ENCODE measurements around the gene NKAPL. TPM values are rescaled to one million over a fixed set of nuclear protein-coding genes. Genes with fewer than 3 reads are reported as not detected.

NKAPL gene
- total RNA-seq, 1 experiment from 2014 or later = not detected

GRCh38 chr6:28245206-28245941, 13.7 kb upstream of the NKAPL start:
- CTCF ChIA-PET = no interaction called here
- intact Hi-C loops (cut with micrococcal nuclease) = no loop called here
- TF ChIP-seq EZH2 (IDR thresholded peaks at IDR 0.05; ENCODE audit: low read length, unreplicated experiment) (no peak), CTCF (conservative IDR thresholded peaks at IDR 0.05; ENCODE audit: low read depth, low read length) (no peak), EZH2phosphoT487 (IDR thresholded peaks at IDR 0.05; ENCODE audit: borderline replicate concordance, low read length) (no peak)
- POLR2A ChIA-PET (ENCODE audit: unreplicated experiment) = no interaction called here
- no peak for ATAC-seq
- TSS peak; percentile 2 for BruUV-seq (replicated peaks)
- H3F3A ChIP-seq (ENCODE audit: low read length, unreplicated experiment) = no peaks in the 10 kb centered on the region
- H3K36me3 ChIP-seq (ENCODE audit: low read depth, low read length) = 0 out of 2 replicates have a peak, but pooled peaks cover 12% of the 10 kb centered on the region
- H3K4me1 ChIP-seq (ENCODE audit: insufficient read depth, low read length) = no peaks in the 10 kb centered on the region
- no peak overlapping the region for H2AFZ ChIP-seq (ENCODE audit: low read length)
- DNase-seq = no peak
- H3K9me3 ChIP-seq (ENCODE audit: low read length) = no peaks in the 10 kb centered on the region
- no peak overlapping the region for H3K27ac ChIP-seq (ENCODE audit: low read length)
- no peaks in the 10 kb centered on the region for H3K9me2 ChIP-seq (replicated peaks; ENCODE audit: low read length)
- no peak overlapping the region for H3K4me3 ChIP-seq (ENCODE audit: low read length)
- no peaks in the 10 kb centered on the region for H3K27me3 ChIP-seq (ENCODE audit: low read length)
- no peak overlapping the region for H3K4me2 ChIP-seq (ENCODE audit: low read length)
- H3K9ac ChIP-seq (ENCODE audit: low read length) = no peak overlapping the region
- peaks cover 2% of the 10 kb centered on the region; the same call in 1 of the 2 replicates for H3K79me2 ChIP-seq (ENCODE audit: low read length)
- no peaks in the 10 kb centered on the region for H4K20me1 ChIP-seq (ENCODE audit: low read length)

- ChIA-PET POLR2A (ENCODE audit: unreplicated experiment) (no interaction called here), CTCF (no interaction called here)
- Histone ChIP-seq H3K79me2 (ENCODE audit: low read length) (peaks cover 19% of the 10 kb centered on the region), H3K4me1 (ENCODE audit: insufficient read depth, low read length) (peaks cover 12% of the 10 kb centered on the region), H3K9ac (ENCODE audit: low read length) (no peak overlapping the region), H3K4me3 (ENCODE audit: low read length) (no peak overlapping the region), H3K27me3 (ENCODE audit: low read length) (no peaks in the 10 kb centered on the region), H3K9me2 (replicated peaks; ENCODE audit: low read length) (no peaks in the 10 kb centered on the region), H3K9me3 (ENCODE audit: low read length) (no peaks in the 10 kb centered on the region), H3K4me2 (ENCODE audit: low read length) (no peak overlapping the region), H3K36me3 (ENCODE audit: low read depth, low read length) (0 out of 2 replicates have a peak, but pooled peaks cover 12% of the 10 kb centered on the region), H4K20me1 (ENCODE audit: low read length) (no peaks in the 10 kb centered on the region), H2AFZ (ENCODE audit: low read length) (no peak overlapping the region), H3K27ac (ENCODE audit: low read length) (no peak overlapping the region), H3F3A (ENCODE audit: low read length, unreplicated experiment) (no peaks in the 10 kb centered on the region)
- intact Hi-C loops (cut with micrococcal nuclease) = no loop called here
- ATAC-seq (no peak), DNase-seq (no peak)
- BruUV-seq (replicated peaks) = no TSS peak
- no peak for TF ChIP-seq EZH2phosphoT487 (IDR thresholded peaks at IDR 0.05; ENCODE audit: borderline replicate concordance, low read length)
- TF ChIP-seq CTCF (conservative IDR thresholded peaks at IDR 0.05; ENCODE audit: low read depth, low read length) = no peak
- TF ChIP-seq EZH2 (IDR thresholded peaks at IDR 0.05; ENCODE audit: low read length, unreplicated experiment) = no peak
Measured at GRCh38 chr6:28248916-28249315, 10.2 kb upstream of the NKAPL start.

- H3K4me3 ChIP-seq (ENCODE audit: low read length) = peak overlapping the region; percentile 93
- H3K9me2 ChIP-seq (replicated peaks; ENCODE audit: low read length) = no peaks in the 10 kb centered on the region
- no peak overlapping the region for H3K27ac ChIP-seq (ENCODE audit: low read length)
- 0 out of 2 replicates have a peak overlapping the region, but pooled peaks have one; percentile 31 for H2AFZ ChIP-seq (ENCODE audit: low read length)
- H3K9ac ChIP-seq (ENCODE audit: low read length) = peak overlapping the region; percentile 79; the same call in 1 of the 2 replicates
- CTCF ChIA-PET = no interaction called here
- no peaks in the 10 kb centered on the region for H4K20me1 ChIP-seq (ENCODE audit: low read length)
- no peaks in the 10 kb centered on the region for H3K9me3 ChIP-seq (ENCODE audit: low read length)
- intact Hi-C loops (cut with micrococcal nuclease) = no loop called here
- no peaks in the 10 kb centered on the region for H3F3A ChIP-seq (ENCODE audit: low read length, unreplicated experiment)
- ATAC-seq = no peak
- BruUV-seq (replicated peaks) = no TSS peak
- no peaks in the 10 kb centered on the region for H3K27me3 ChIP-seq (ENCODE audit: low read length)
- H3K79me2 ChIP-seq (ENCODE audit: low read length) = peaks cover 19% of the 10 kb centered on the region
- H3K4me1 ChIP-seq (ENCODE audit: insufficient read depth, low read length) = peaks cover 12% of the 10 kb centered on the region
- H3K36me3 ChIP-seq (ENCODE audit: low read depth, low read length) = 0 out of 2 replicates have a peak, but pooled peaks cover 6% of the 10 kb centered on the region
- peak overlapping the region; percentile 87 for H3K4me2 ChIP-seq (ENCODE audit: low read length)
- DNase-seq = no peak
- TF ChIP-seq EZH2 (IDR thresholded peaks at IDR 0.05; ENCODE audit: low read length, unreplicated experiment) (no peak), CTCF (conservative IDR thresholded peaks at IDR 0.05; ENCODE audit: low read depth, low read length) (no peak), EZH2phosphoT487 (IDR thresholded peaks at IDR 0.05; ENCODE audit: borderline replicate concordance, low read length) (no peak)
- POLR2A ChIA-PET (ENCODE audit: unreplicated experiment) = no interaction called here
Measured at GRCh38 chr6:28250747-28251146, 8.3 kb upstream of the NKAPL start.

Measured in PC-3 (cell line).